ENCODE data around the gene EXOSC7.

The EXOSC7 gene

DNA sequence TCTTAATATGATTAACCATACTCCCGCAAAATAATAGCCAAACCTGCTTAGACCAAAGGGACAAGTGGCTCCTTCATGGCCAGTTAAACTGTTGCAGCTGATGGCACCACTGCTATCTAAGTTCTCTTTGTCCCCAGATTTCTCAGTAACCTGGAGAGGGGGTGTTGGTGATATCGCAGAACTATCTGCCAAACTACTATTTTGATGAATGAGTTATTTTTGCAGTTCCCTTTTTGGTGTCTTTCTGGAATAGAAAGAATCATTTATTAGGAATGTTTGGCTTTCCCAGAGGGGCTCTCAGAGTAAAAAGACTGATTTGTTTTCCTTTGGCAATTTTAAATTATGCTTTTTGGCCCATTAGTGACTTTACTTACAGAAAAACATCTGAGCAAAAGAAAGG, 83.1 kb downstream of the EXOSC7 start:
- no peak for DNase-seq

DNA sequence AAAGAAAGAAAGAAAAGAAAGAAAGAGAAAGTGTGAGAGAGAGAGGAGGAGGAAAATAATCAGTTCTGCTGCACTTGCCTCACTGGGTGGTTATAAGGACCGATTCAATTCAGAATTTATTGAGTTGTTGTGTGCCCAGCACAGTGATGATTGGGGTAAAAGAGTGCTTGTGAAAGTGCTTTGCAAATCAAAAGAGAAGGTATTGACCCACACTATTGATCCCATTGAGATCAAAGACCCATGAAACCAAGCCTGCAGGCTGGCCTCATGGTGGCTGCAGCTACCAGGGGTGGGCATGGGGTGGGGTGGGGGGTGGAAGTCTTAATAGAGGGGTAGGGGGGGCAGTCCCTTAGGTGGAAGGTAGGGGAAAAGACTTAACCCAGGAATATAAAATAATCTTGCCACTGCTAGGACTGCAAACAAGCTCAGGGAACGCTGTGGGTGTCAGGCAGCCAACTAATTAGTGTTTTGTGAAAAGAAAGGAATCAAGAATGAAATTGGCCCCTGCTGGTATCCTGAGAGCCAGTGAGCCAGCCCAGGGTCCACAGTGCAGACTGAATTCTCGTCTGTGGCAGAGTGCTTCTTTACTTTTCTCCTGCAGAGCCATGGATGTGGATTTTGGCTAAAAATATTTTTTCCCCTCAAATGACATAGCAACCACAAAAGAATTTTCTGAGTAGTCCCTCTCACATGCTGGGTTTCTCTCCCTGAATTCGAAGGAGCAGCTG, 84.3 kb downstream of the EXOSC7 start:
- no peak for DNase-seq

Measured in stimulated activated CD4-positive, alpha-beta T cell treated with anti-CD3 and anti-CD28 coated beads, Interleukin-4, amount 100 ng/mL, for 24 hours (primary cell).